HG02973 (cell line): ENCODE results near the gene EPO.
"Not testable (repeated sequence)": the region's sequence is repeated elsewhere in the genome, so short reads cannot be mapped to it uniquely, and the experiment has no call there.

Experiments
- ATAC-seq: cut with Tn5 transposase; IDR thresholded peaks from one replicate; pipeline ENCODE4 v1.9.1; 2021; ENCODE audit warnings: moderate library complexity; ENCODE audit not compliant: unreplicated experiment

The EPO gene

DNA sequence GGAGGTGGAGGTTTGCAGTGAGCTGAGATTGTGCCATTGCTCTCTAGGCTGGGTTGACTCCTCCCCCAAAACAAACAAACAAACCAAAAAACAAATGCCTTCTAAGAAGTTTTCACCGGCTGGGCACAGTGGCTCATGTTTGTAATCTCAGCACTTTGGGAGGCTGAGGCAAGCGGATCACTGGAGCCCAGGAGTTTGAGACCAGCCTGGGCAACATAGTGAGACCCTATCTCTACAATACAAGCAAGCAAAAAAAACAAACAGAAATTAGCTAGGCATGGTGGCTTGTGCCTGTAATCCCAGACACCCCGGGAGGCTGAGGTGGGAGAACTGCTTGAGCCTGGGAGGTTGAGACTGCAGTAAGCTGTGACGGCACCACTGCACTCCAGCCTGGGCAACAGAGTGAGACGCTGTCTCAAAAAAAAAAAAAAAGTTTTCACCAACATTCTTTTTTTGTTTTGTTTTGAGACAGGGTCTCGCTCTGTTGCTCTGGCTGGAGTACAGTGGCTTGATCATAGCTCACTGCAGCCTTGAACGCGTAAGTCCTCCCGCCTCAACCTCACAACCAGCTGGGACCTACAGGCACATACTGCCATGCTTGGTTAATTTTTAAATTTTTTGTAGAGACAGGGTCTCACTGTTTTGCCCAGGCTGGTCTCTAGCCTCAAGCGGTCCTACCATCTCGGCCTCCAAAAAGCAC is 11.8 kb downstream of the EPO start:
- ATAC-seq: no peak

DNA sequence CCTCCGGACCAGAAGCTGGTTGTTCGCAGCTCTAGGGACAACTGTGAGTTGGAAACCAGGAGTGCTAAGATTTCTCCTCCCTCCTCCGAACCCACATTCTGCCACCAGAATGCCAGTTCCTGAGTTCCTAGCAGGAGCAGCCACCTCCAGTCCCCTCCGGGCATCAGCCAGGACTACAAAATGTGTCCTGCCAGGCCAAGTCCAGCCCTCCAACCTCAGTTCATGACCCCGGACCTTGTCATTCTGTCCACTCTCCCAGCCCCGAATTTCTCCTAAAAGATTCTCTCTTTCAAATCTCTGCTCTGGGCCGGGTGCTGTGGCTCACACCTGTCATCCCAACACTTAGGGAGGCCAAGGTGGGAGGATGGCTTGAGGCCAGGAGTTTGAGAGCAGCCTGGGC is 15.5 kb downstream of the EPO start:
- no peak for ATAC-seq

GRCh38 chr7:100736671-100737070 is 16.4 kb downstream of the EPO start:
- no peak for ATAC-seq

- no peak for ATAC-seq
Observed at GRCh38 chr7:100739934-100740333, 19.7 kb downstream of the EPO start.

DNA sequence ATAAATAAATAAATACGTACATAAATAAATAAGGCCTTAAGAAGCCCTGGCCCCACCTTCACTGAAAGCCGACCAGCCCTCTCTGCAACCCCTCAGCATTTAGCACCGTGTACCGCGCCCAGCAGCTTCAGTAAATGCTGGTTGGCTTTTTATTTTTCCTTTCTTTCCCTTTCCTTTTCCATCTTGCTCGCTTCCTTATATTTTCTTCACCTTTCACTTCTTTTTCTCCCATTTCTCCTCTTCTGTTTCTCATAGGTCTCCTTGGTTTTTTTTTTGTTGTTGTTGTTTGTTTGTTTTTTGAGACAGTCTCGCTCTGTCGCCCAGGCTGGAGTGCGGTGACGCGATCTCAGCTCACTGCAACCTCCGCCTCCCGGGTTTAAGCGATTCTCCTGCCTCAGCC is 24.3 kb downstream of the EPO start:
- no peak for ATAC-seq

GRCh38 chr7:100745184-100745583 is 24.9 kb downstream of the EPO start:
- ATAC-seq: no peak

DNA sequence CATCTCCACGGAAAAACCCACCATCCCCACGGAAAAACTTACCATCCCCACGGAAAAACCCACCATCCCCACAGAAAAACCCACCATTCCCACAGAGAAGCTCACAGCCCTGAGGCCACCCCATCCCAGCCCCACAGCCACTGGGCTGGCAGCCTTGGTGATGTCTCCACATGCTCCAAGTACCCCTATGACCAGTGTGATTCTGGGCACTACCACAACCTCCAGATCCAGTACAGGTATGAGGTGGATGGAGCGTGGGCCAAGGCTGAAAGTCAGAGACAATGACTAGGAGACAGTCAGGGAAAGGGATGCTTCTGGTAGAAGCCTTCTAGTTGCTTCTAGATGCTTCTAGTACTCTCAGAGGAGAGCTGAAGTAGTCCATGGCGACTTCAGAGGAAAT is 32.7 kb downstream of the EPO start:
- no peak for ATAC-seq

- ATAC-seq: no peak
Observed at GRCh38 chr7:100753750-100754149, 33.5 kb downstream of the EPO start.

- no peak for ATAC-seq
Observed at GRCh38 chr7:100759357-100760171, 39.3 kb downstream of the EPO start.

DNA sequence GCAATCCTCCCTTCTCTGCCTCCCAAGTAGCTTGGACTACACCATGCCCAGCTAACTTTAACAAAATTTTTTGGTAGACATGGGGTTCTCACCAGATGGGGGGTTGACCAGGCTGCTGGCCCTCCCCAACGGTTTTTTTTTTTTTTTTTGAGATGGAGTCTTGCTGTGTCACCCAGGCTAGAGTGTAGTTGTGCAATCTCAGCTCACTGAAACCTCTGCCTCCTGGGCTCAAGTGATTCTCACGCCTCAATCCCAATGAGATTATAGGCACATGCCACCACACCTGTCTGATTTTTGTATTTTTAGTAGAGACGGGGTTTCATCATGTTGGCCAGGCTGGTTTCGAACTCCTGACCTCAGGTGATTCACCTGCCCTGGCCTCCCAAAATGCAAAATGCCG is 42.6 kb downstream of the EPO start:
- not testable (repeated sequence) for ATAC-seq

GRCh38 chr7:100763556-100764140 is 43.4 kb downstream of the EPO start:
- ATAC-seq: no peak

GRCh38 chr7:100764841-100765240 is 44.6 kb downstream of the EPO start:
- ATAC-seq: no peak

- no peak for ATAC-seq
Observed at GRCh38 chr7:100765250-100765649, 45.0 kb downstream of the EPO start.

GRCh38 chr7:100768784-100769183 is 48.5 kb downstream of the EPO start:
- no peak for ATAC-seq
